Uterus (tissue), 4 donors: ENCODE results near the gene CCDC70. TPM values are rescaled to one million over a fixed set of nuclear protein-coding genes. Genes with fewer than 3 reads are reported as not detected.

Experiments
- DNase-seq, 2 donors: peaks; one replicate each; pipeline ENCODE4 v3.0.0-alpha.2; 2019 to 2020
- H3K27ac ChIP-seq, 2 donors: fragments of 200-600 bp; sonication (generic); 1 replicate in 1 of 2; 2 replicates in 1 of 2; pipeline ENCODE4 v1.5.1; 2016 to 2018
- H3K27me3 ChIP-seq, 2 donors: fragments of 200-600 bp; sonication (generic); one replicate each; pipeline ENCODE4 v1.5.1; 2018 to 2019; ENCODE audit warnings: control low read depth in 1 of 2
- H3K36me3 ChIP-seq, 2 donors: fragments of 200-600 bp; sonication (generic); one replicate each; pipeline ENCODE4 v1.5.1; 2019; ENCODE audit warnings: control low read depth in 1 of 2
- H3K4me1 ChIP-seq, 2 donors: fragments of 200-600 bp; sonication (generic); one replicate each; pipeline ENCODE4 v1.5.1; 2018 to 2019; ENCODE audit warnings: control low read depth in 1 of 2
- H3K4me3 ChIP-seq, 2 donors: fragments of 200-600 bp; sonication (generic); 1 replicate in 1 of 2; 2 replicates in 1 of 2; pipeline ENCODE4 v1.5.1; 2018 to 2019; ENCODE audit warnings: mild to moderate bottlenecking in 1 of 2
- H3K9me3 ChIP-seq, 2 donors: fragments of 200-600 bp; sonication (generic); one replicate each; pipeline ENCODE4 v1.5.1; 2019; ENCODE audit warnings: control low read depth in 1 of 2
- POLR2A ChIP-seq, 2 donors: fragments of 450-650 bp; IDR thresholded peaks; one replicate each; pipeline ENCODE4 v1.6.1; 2016; ENCODE audit warnings: antibody characterized with exemption in 2 of 2, mild to moderate bottlenecking in 1 of 2, moderate library complexity in 1 of 2
- intact Hi-C: fragments of 100-400 bp; cut with DNase I; formaldehyde crosslinking; loops from one replicate; pipeline ENCODE4 v1.15.1; 2023; ENCODE audit warnings: low total_unique reads
- total RNA-seq, 4 donors: library from RNA; depleted of rRNA in 3 of 4; stranded (reverse); fragments of >200 nt in 3 of 4; gene quantifications; one replicate each; pipeline versions ENCODE4 v1.1.0 to v1.2.4, GENCODE V29; 2014 to 2023
- TF ChIP-seq, protein P1 (sequence below), 4 experiments: fragments of 200-600 bp in 2 of 4; fragments of 450-650 bp in 2 of 4; sonication (generic) in 2 of 4; IDR thresholded peaks; one replicate each; pipeline ENCODE4 v1.5.1; 2016 to 2019; ENCODE audit warnings: antibody characterized with exemption in 4 of 4, mild to moderate bottlenecking in 2 of 4, moderate library complexity in 1 of 4
- donor health status: DM: yes; HTN: yes; CAD: no.

The CCDC70 gene
- total RNA-seq, 4 donors from 2014 or later, result not detected

DNA sequence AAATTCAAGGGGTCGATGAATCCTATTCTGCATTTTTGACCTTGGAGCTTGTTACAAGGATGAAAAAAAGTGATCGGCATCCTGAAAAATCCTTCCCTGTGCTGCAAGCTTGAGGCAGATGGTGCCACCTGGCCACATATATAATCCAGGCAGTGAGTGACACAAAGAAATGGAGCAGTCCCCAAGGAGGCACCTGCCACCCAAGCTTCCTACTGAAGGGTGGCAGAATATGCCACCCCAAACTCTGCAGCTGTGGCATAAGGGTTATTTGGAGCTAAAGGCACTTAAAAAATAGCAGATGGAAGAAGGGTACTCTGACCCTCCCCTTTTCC lies 32.2 kb upstream of the CCDC70 start:
- no peak overlapping the region for H3K27ac ChIP-seq
- TF ChIP-seq POLR2A (IDR thresholded peaks at IDR 0.05), result no peak
- TF ChIP-seq, protein P1, sequence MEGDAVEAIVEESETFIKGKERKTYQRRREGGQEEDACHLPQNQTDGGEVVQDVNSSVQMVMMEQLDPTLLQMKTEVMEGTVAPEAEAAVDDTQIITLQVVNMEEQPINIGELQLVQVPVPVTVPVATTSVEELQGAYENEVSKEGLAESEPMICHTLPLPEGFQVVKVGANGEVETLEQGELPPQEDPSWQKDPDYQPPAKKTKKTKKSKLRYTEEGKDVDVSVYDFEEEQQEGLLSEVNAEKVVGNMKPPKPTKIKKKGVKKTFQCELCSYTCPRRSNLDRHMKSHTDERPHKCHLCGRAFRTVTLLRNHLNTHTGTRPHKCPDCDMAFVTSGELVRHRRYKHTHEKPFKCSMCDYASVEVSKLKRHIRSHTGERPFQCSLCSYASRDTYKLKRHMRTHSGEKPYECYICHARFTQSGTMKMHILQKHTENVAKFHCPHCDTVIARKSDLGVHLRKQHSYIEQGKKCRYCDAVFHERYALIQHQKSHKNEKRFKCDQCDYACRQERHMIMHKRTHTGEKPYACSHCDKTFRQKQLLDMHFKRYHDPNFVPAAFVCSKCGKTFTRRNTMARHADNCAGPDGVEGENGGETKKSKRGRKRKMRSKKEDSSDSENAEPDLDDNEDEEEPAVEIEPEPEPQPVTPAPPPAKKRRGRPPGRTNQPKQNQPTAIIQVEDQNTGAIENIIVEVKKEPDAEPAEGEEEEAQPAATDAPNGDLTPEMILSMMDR (IDR thresholded peaks at IDR 0.05), result no peak
- no peaks in the 10 kb centered on the region for H3K9me3 ChIP-seq
- H3K4me3 ChIP-seq, result no peak overlapping the region
- H3K36me3 ChIP-seq, result no peaks in the 10 kb centered on the region
- H3K4me1 ChIP-seq, result no peaks in the 10 kb centered on the region
- intact Hi-C loops, result no loop called here
- no peaks in the 10 kb centered on the region for H3K27me3 ChIP-seq
- DNase-seq, result no peak

DNA sequence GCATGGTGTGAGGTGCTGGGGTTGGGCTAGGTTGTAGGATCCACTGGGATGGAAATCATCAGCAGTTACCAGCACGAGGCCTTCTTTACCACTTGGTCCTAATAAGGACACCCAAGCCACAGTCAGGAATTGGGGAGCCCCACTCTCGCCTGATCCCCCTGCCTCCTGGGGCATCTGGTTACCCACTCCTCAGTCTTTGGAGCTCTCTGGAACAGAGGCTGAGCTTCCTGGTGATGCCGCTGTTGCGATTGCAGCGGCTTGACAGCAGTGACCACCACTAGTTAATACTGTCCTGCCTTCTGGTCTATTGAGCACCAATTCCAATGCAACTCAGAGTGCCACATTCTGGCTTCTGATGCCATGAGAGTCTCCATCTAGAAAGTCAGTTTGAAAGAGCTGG lies 30.2 kb upstream of the CCDC70 start:
- Histone ChIP-seq H3K4me3 (no peak overlapping the region), H3K27me3 (no peaks in the 10 kb centered on the region), H3K4me1 (no peaks in the 10 kb centered on the region), H3K36me3 (no peaks in the 10 kb centered on the region), H3K27ac (no peak overlapping the region), H3K9me3 (no peaks in the 10 kb centered on the region)
- DNase-seq, result no peak
- intact Hi-C loops, result no loop called here
- TF ChIP-seq, protein P1 (IDR thresholded peaks at IDR 0.05), result no peak
- TF ChIP-seq POLR2A (IDR thresholded peaks at IDR 0.05), result no peak

DNA sequence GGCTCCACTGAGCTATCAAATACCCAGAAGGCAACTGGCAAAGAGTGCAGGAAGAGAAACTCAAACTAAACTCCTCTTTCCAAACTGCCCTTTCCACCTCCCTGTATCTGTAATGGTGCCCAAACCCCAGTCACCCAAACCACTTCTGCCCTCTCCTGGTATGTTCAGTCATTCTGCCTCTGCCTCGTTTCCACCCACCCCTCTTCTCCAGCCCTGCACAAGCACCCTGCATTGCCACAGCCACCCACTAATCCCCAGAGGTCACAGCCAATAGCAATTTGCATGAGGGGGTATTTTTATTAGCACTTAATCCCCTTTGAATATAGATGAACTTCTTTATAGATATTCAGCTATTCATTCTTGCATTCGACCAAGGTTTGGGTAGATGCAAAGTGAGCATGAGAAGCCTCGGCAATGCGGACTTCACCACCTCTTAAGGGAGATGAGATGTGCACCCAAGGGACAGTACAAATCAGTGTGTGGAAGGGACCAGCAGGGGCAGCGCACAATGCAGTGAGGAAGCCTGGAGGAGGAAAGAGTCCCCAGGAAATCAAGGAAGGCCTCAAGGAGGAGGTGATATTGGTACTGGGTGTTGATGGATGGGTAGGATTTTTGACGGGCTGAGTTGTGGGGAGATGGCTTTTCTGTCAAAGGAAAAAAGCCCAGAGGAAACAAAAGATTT lies 29.2 kb upstream of the CCDC70 start:
- no peak overlapping the region for H3K4me3 ChIP-seq
- H3K36me3 ChIP-seq, result no peaks in the 10 kb centered on the region
- intact Hi-C loops, result no loop called here
- no peaks in the 10 kb centered on the region for H3K9me3 ChIP-seq
- no peaks in the 10 kb centered on the region for H3K4me1 ChIP-seq
- no peak for TF ChIP-seq POLR2A (IDR thresholded peaks at IDR 0.05)
- TF ChIP-seq, protein P1 (IDR thresholded peaks at IDR 0.05), result peak in 3 of 4 experiments; percentile 23 to 49 (median 34)
- H3K27ac ChIP-seq, result no peak overlapping the region
- H3K27me3 ChIP-seq, result no peaks in the 10 kb centered on the region
- DNase-seq, result no peak

DNA sequence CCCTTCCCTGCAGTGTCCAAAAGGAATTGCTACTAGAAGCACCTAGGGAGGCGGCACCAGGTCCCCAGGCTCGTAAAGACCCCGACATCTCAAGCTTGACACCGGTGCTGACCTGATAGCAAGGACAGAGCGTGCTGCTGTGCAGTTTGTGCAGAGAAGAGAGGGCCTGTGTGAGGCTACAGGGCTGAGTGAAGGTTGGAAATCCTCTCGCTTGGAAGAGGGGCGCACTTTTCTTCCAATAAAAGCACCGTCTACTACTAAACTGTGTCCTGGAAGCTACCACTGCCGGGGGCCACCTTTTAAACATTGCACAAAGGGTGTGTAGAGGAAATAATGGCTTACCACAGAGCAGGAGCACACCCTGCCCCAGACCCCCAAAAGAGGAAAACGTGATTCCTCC lies 27.8 kb upstream of the CCDC70 start:
- no peak for TF ChIP-seq POLR2A (IDR thresholded peaks at IDR 0.05)
- TF ChIP-seq, protein P1 (IDR thresholded peaks at IDR 0.05), result no peak
- Histone ChIP-seq H3K4me3 (no peak overlapping the region), H3K9me3 (no peaks in the 10 kb centered on the region), H3K27ac (no peak overlapping the region), H3K36me3 (no peaks in the 10 kb centered on the region), H3K27me3 (no peaks in the 10 kb centered on the region), H3K4me1 (no peaks in the 10 kb centered on the region)
- intact Hi-C loops, result no loop called here
- no peak for DNase-seq

DNA sequence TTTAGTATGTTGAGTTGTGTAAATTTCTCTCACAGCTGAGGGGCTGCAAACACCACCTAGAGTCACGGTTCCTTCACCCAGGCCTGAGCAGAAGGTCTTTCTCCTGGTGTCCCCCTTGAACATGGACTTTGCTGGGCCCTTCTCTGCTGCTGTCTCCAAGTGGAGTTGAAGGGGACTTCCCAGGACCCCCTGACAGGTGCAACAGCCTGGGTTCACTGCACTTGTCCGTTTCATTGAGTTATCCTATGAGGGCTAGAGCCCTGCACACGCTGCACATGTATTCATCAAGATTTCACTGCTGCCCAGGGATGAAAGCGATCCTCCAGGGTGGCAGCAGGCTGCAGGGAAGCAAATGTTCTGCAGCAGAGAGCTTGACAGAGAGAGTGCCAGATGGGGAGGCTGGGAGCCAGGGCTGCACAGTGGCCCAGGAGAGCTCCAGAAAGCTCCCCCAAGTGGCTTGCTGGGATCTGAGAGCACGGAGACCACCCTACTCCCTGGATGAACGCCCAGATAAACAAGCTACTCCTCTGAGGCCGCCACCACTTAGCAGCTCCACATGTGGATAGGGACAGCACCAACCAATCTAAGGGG lies 27.1 kb upstream of the CCDC70 start:
- Histone ChIP-seq H3K4me1 (no peaks in the 10 kb centered on the region), H3K27ac (no peak overlapping the region), H3K9me3 (no peaks in the 10 kb centered on the region), H3K4me3 (no peak overlapping the region), H3K27me3 (no peaks in the 10 kb centered on the region), H3K36me3 (no peaks in the 10 kb centered on the region)
- intact Hi-C loops, result no loop called here
- DNase-seq, result no peak
- no peak for TF ChIP-seq POLR2A (IDR thresholded peaks at IDR 0.05)
- TF ChIP-seq, protein P1 (IDR thresholded peaks at IDR 0.05), result no peak
